HG03280 (cell line): Measurements from ENCODE around the gene CCNF.

Experiments
- ATAC-seq: cut with Tn5 transposase; IDR thresholded peaks from one replicate; pipeline ENCODE4 v1.9.1; 2021; ENCODE audit warnings: mild to moderate bottlenecking, moderate library complexity; ENCODE audit not compliant: unreplicated experiment

Gene CCNF

GRCh38 chr16:2483939-2484897, 55.0 kb downstream of the CCNF start:
- ATAC-seq: no peak

- ATAC-seq: no peak
These were observed 55.8 kb downstream of the CCNF start for GRCh38 chr16:2484898-2485508.

- no peak for ATAC-seq
These were observed 56.7 kb downstream of the CCNF start for GRCh38 chr16:2485811-2486507.

- ATAC-seq: no peak
These were observed 57.6 kb downstream of the CCNF start for GRCh38 chr16:2486645-2487516.

GRCh38 chr16:2487517-2487842, 58.2 kb downstream of the CCNF start:
- ATAC-seq: no peak

- ATAC-seq: no peak
These were observed 58.8 kb downstream of the CCNF start for GRCh38 chr16:2487903-2488531.

- ATAC-seq: no peak
These were observed 60.3 kb downstream of the CCNF start for GRCh38 chr16:2489581-2489980.

GRCh38 chr16:2490190-2491105, 61.2 kb downstream of the CCNF start:
- no peak for ATAC-seq

- ATAC-seq: no peak
These were observed 63.0 kb downstream of the CCNF start for GRCh38 chr16:2492292-2492691.

GRCh38 chr16:2493605-2494004, 64.4 kb downstream of the CCNF start:
- ATAC-seq: no peak

- no peak for ATAC-seq
These were observed 65.4 kb downstream of the CCNF start for GRCh38 chr16:2494616-2495015.

- ATAC-seq: no peak
These were observed 65.8 kb downstream of the CCNF start for GRCh38 chr16:2495041-2495440.

GRCh38 chr16:2496223-2497115, 67.2 kb downstream of the CCNF start:
- no peak for ATAC-seq

- no peak for ATAC-seq
These were observed 67.9 kb downstream of the CCNF start for GRCh38 chr16:2497116-2497630.

GRCh38 chr16:2497695-2498484, 68.6 kb downstream of the CCNF start:
- ATAC-seq: no peak

- ATAC-seq: no peak
These were observed 69.4 kb downstream of the CCNF start for GRCh38 chr16:2498531-2499253.

- ATAC-seq: no peak
These were observed 70.2 kb downstream of the CCNF start for GRCh38 chr16:2499454-2499853.
